Stimulated activated CD8-positive, alpha-beta memory T cell treated with anti-CD3 and anti-CD28 coated beads, Interleukin-7, amount 100 ng/mL, for 1 hour (primary cell): ENCODE results near the gene SLC4A3.
"Not testable (repeated sequence)": the region's sequence is repeated elsewhere in the genome, so short reads cannot be mapped to it uniquely, and the experiment has no call there.

Source experiments
- DNase-seq, 2 donors: peaks; one replicate each; pipeline ENCODE4 v3.0.0-alpha.2; 2020; ENCODE audit warnings: low read depth in 2 of 2

Gene SLC4A3

DNA sequence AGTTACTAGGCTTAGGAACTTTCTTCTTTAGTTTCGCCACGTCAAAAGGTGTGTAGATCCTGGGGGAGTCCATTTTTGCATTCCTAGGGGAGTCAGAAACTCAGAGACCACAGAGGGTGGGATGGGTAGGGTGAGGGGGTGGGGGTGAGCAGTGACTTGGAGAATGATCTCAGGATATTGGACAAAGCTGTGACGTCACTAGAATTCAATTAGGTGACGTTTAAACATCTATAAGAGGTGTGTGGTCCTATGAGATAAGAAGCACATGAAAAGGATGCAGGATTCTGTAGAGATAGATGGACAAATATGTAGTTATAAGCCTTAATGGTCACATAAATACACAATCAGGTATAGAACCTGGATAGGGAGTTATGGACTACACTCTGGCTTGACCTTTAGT is 21.5 kb downstream of the SLC4A3 start:
- DNase-seq = no peak

- no peak for DNase-seq
Measured at GRCh38 chr2:219650426-219651248, 23.2 kb downstream of the SLC4A3 start.

GRCh38 chr2:219651656-219652055 is 24.2 kb downstream of the SLC4A3 start:
- not testable (repeated sequence) for DNase-seq

GRCh38 chr2:219656526-219656925 is 29.1 kb downstream of the SLC4A3 start:
- DNase-seq = no peak

DNA sequence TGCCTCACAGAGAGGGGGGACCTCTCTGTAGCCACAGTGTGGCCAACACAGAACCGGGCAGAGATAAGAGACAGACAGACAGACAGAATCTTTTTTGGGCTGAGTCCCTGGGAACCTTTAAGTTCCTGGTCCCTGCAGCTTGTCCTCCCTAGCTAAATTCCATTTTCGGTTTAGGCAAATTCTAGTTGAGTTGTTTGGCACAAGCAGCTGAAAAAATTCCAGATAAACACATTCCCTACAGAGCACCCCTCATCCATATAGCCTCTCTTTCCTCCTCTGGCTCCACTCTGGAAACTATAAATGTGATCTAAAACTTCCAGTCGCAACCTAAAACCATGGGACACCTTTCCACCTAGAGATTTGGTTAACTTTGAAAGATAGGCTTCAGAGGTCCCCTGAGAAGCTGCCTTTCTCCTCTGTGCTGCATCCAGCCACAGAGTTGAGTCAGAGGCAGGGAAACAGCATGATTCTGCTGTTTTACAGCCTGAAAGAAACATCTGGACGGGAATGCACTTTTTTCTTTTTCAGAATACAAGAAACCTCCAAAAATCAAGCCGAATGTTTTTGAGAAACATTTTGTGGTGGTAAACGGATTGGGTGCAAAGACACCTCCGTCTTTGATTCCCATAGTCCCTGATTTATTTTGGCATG is 30.9 kb downstream of the SLC4A3 start:
- no peak for DNase-seq

- no peak for DNase-seq
Measured at GRCh38 chr2:219658874-219659273, 31.4 kb downstream of the SLC4A3 start.

- DNase-seq = no peak
Measured at GRCh38 chr2:219661197-219661954, 33.9 kb downstream of the SLC4A3 start.

DNA sequence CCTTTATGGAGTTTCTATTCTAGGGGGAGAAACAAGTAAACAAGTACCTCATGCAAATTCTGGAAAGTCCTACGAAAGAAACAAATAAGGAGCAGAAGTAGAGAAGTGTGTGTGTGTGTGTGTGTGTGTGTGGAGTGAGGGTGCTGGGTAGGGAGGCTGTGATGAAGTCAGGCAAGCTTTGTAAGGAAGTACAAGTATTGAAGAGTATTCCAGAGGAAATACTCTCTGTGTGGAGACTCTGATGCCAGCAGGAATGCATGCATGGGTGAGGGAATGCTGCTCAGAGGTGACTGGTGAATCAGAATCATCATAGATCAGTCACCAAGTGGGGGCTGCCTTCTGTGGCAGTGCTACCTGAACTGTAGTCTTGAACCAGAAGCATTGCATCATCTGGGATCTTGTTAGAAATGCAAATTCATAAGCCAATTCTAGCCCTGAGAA is 34.5 kb downstream of the SLC4A3 start:
- DNase-seq = no peak

DNA sequence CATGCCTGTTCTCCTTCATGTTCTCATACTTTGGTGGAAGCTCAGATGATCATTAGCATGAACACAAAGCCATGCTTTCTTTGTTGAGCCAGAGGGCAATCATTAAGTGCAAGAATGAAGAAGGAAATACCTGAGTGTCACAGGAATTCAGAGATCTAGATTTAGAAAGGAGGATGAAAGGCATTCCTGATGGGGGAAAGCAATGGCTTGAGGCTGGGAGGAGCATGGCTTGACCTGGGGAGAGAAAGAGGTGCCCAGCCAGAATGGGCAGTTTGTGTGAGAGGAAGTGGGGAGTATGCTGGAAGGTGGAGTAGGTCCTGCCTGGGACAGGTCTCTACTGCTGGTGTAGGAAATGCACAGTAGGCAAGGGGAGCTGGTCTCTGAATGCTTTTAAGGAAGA is 35.1 kb downstream of the SLC4A3 start:
- no peak for DNase-seq

DNA sequence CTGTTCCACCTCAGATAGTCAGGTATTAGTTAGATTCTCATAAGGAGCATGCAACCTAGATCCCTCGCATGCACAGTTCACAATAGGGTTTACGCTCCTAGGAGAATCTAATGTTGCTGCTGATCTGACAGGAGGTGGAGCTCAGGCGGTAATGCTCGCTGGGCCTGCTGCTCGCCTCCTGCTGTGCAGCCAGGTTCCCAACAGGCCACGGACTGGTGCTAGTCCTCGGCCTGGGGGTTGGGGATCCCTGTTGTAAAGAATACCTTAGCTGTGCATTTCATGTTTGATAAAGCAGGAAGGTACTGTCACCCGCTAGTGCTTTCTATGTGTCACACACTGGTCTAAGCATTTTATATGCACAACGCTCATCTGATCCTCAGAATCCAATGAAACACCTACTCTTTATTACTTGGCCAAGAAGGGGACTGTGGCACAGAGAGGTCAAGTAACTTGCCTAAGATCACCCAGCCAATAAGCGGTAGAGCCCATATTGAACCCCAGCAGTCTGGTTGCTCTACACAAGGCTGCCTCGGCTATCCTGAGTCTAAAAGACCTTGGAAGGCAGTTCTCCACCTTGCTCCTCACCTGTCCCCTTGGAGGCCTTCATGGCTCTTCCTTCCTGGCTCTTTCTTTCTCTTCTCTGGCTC is 35.8 kb downstream of the SLC4A3 start:
- DNase-seq = no peak

DNA sequence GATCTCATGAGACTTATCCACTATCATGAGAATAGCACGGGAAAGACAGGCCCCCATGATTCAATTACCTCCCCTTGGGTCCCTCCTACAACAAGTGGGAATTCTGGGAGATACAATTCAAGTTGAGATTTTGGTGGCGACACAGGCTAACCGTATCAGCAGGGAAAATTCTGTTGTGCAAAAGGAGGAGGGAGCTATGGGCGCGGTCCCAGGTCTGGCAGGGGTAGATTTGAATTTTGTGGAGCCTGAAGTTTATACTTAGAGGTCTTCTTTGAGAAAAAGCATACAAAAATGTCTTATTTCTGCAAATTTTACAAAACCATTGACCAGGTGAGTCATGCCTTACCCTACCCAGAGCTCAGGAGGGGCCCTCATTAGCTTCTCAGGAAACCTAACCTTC is 36.6 kb downstream of the SLC4A3 start:
- DNase-seq = no peak

DNA sequence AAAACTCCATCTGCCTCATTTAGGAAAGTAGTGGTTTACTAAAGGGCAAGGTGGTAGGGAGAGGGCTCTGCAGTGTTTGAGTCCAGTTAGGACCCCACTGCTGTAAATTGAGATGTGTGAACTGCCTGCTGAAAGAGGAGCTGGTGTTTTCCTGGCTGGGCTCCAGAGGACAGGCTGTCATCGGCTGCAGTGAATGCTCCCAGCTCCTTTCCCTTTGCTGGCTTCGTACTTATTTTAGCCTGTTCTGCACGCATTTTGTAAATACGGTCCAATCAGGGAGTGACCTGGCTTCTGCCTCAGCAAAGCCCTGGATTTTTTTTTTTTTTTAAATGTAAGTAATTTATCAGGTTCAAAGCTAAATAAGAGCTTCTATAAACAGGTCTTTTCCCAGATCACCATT is 37.5 kb downstream of the SLC4A3 start:
- DNase-seq = no peak

GRCh38 chr2:219665926-219666325 is 38.5 kb downstream of the SLC4A3 start:
- no peak for DNase-seq

DNA sequence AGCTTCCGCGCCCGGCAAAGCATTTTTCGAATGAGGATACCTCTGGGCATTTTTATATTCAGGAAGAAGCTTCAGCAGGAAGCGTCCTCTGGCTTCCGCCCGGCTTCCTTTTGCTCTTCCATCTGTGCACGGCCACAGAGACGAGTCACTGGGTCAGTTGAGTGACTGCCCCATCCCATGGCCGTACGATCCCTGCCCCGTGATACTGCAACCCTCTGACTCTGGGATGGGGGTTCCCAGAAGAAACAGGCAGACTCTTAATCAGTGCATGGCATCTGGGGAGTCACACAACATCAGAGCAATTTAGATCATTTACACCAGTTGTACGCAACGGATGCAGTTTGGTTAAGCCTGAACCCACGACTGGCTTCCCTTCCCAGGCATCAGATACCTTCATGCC is 40.9 kb downstream of the SLC4A3 start:
- no peak for DNase-seq

GRCh38 chr2:219670386-219670785 is 43.0 kb downstream of the SLC4A3 start:
- no peak for DNase-seq

- no peak for DNase-seq
Measured at GRCh38 chr2:219671279-219671678, 43.8 kb downstream of the SLC4A3 start.

GRCh38 chr2:219672406-219672805 is 45.0 kb downstream of the SLC4A3 start:
- no peak for DNase-seq

DNA sequence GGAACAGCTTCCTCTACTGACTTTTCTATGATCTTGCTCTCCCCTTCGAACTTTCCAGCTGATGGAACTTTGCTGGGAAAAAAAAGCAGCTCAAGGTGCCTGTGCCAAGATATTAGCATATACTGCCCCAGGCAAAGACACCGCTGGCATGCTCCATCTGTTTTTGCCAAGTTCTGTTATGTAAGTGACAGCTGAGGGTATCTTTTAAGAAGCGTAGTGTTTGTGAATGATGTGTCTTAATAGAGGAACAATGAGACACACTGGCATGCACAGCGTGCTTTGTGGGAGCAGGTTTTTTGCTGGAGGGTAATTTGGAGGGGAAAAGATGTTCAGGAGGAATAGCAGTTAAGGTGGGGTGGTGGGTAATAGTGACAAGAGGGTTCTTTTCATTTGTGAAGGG is 47.8 kb downstream of the SLC4A3 start:
- DNase-seq = no peak

GRCh38 chr2:219676586-219676985 is 49.2 kb downstream of the SLC4A3 start:
- no peak for DNase-seq

- DNase-seq = no peak
Measured at GRCh38 chr2:219679041-219679440, 51.6 kb downstream of the SLC4A3 start.

GRCh38 chr2:219679571-219679970 is 52.1 kb downstream of the SLC4A3 start:
- no peak for DNase-seq
